ENCODE measurements around the gene PLCL1.

GRCh38 chr2:198165289-198165688 lies 360.9 kb downstream of the PLCL1 start:
- no peak for TF ChIP-seq EZH2 (IDR thresholded peaks at IDR 0.05; ENCODE audit: low read depth)
- TF ChIP-seq CTCF (conservative IDR thresholded peaks at IDR 0.05) = no peak

All from PC-9 (cell line).